Jurkat, Clone E6-1 (cell line): ENCODE results near the gene FOXO4.

Experiments
- DNase-seq: peaks from one replicate; pipeline ENCODE4 v3.0.0-alpha.2; 2011; ENCODE audit warnings: low read depth, low spot score
- H3K4me3 ChIP-seq: 2 replicates; pipeline ENCODE4 v1.5.1; 2011; ENCODE audit warnings: mild to moderate bottlenecking, low read length, control low read depth, moderate library complexity

The FOXO4 gene

DNA sequence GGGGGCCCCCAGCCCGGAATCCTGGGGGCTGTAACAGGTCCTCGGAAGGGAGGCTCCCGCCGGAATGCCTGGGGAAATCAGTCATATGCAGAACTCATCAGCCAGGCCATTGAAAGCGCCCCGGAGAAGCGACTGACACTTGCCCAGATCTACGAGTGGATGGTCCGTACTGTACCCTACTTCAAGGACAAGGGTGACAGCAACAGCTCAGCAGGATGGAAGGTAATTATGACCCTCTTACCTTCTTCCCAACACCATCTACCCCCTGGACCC is 1.0 kb downstream of the FOXO4 start:
- no peak for DNase-seq
- peak overlapping the region; percentile 56 for H3K4me3 ChIP-seq

DNA sequence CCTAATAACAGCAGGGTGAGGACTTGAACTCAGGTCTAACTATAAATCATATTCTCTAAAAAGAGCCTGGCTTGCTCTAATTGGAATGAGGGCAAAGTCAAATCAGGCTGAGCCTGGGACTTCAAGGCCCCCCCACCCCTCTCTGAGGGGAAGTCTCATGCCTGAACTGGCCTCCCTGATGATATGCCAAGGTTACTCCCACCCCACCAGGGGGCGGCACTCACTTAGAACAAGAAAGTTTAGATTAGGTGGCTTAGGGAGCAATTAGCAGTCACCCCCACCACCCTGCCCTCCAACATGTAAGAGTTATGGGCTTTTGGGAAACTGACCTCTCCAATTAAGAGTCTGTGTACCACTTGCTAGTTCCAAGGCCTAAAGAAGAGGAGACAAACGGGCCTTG is 2.7 kb downstream of the FOXO4 start:
- H3K4me3 ChIP-seq: no peak overlapping the region
- peak; percentile 64 for DNase-seq

DNA sequence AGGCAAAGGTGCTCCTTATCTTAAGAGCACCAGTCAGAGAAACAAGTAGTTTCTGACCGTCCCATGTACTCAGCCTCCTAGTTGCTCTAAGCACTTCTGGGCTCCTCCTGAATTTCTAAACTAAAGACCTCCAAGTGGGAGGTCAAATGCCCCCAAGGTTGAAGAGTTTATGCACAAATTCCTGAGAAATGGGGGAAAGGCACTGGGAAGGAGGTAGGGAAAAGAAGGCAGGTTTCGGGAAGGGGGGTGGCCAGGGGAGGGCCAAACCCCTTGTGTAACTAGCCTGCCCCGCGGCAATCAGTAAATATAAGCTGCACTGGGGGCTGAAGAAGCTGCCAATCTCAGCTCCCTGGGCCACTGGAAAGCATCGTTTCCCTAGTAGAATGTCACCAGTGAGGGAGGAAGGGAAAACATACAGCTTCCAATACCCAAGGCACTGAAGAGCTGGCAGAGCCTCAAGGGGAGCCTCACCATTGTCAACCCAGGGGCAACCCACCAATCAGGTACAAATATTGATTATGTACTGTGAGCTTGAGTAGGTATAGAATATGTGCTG is 3.4 kb downstream of the FOXO4 start:
- H3K4me3 ChIP-seq: no peak overlapping the region
- DNase-seq: no peak

DNA sequence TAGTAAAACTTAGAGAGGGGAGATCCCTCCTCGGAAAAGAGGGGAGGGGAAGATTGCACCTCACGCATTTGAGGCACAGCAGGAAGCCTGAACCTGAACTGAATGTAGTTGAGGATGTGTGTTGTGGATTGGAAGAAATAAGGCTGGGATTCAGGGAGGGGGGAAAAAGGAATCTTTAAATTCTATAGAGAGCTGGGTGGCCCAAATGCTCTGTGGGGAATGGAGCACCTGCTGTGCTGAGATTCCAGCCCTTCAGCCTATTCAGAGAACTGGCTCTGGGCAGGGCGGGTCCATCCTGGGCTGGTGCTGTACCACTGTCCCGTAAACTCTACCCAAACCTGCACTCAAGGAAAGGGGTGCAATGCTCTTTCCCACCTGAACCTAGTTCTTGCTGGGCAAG is 4.1 kb downstream of the FOXO4 start:
- DNase-seq: no peak

DNA sequence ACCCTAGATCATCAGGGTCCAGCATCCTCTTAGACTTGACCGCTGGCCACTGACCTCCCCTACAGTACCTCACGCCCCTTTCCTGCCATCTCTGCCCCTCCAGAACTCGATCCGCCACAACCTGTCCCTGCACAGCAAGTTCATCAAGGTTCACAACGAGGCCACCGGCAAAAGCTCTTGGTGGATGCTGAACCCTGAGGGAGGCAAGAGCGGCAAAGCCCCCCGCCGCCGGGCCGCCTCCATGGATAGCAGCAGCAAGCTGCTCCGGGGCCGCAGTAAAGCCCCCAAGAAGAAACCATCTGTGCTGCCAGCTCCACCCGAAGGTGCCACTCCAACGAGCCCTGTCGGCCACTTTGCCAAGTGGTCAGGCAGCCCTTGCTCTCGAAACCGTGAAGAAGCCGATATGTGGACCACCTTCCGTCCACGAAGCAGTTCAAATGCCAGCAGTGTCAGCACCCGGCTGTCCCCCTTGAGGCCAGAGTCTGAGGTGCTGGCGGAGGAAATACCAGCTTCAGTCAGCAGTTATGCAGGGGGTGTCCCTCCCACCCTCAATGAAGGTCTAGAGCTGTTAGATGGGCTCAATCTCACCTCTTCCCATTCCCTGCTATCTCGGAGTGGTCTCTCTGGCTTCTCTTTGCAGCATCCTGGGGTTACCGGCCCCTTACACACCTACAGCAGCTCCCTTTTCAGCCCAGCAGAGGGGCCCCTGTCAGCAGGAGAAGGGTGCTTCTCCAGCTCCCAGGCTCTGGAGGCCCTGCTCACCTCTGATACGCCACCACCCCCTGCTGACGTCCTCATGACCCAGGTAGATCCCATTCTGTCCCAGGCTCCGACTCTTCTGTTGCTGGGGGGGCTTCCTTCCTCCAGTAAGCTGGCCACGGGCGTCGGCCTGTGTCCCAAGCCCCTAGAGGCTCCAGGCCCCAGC is 5.2 kb downstream of the FOXO4 start:
- no peak for DNase-seq
- H3K4me3 ChIP-seq: no peak overlapping the region

More for the DNA sequence above, 4.1 kb downstream of the FOXO4 start:
- H3K4me3 ChIP-seq: no peak overlapping the region

DNA sequence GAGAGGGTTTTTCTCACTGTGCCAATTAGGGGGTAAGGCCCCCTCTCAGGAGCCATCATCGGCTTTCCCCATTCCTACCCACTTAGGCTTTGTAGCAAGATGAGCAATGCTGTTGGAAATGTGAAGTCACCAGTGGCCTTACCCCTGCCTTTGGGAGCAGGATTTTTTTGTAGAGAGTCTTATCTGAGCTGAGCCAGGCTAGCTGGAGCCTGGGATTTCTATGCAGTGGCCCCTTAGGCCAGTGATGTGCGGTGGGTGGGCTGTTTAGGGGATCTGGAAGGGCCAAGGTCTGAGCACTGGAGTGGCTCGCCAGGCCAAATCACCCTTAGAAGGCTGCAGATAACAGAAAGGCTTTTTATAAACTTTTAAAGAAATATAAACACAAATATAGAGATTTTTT is 6.6 kb downstream of the FOXO4 start:
- H3K4me3 ChIP-seq: no peak overlapping the region
- DNase-seq: no peak

DNA sequence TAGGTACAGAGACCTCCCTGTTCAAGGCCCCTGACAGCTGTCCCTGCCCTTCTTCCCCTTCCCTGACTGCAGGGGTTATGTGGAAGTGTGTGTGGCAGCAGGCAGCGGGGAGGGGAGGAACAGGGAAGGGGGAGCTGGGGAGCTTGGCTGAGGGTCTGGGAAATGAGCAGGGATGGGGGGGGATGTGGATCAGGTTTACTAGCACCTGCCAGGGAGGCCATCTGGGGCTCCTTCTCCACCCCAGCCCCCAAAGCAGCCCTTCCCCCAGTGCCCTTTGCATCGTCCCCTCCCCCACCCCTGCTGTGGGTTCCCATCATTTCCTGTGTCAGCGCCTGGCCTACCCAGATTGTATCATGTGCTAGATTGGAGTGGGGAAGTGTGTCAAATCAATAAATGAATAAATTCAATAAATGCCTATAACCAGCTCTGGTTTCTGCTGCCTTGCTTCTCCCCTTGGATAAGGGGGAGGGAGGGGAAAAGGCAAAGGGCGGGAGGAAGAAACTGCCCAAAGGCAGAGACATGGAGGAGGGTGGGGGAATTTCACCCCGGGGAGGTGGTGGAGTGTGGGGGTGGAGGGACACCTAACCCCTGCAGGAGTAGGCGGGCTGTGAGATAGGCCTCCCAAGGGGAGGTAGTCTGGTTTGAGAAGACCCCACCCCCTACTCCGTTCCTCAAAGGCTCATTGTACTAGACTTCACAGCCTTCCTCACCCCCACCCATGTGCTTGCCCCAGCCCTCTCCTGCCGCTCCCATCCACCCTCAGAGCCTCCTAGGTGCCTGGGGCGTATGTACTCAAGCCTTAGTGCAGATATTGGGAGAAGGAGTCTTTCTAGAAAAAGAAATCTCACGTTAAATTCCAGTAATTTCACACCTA is 7.7 kb downstream of the FOXO4 start:
- peak; percentile 86 for DNase-seq
- peak overlapping the region; percentile 53 for H3K4me3 ChIP-seq

DNA sequence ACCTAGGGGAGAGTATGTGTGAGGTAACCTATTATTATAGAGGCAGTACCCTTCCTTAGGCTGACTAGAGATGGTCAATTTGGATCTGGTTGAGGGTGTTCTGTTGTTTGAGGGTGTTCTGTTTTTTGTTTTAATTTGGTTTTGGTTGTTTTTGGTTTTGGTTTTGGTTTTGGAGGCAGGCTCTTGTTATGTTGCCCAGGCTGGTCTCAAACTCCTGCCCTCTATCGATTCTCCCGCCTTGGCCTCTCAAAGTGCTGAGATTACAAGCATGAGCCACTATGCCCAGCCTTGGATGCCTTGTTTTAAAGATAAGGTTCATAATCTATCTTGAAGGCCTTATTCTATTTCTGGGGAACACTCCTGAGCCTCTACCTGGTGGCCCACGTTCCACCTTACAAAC is 10.0 kb downstream of the FOXO4 start:
- DNase-seq: no peak
- no peak overlapping the region for H3K4me3 ChIP-seq

DNA sequence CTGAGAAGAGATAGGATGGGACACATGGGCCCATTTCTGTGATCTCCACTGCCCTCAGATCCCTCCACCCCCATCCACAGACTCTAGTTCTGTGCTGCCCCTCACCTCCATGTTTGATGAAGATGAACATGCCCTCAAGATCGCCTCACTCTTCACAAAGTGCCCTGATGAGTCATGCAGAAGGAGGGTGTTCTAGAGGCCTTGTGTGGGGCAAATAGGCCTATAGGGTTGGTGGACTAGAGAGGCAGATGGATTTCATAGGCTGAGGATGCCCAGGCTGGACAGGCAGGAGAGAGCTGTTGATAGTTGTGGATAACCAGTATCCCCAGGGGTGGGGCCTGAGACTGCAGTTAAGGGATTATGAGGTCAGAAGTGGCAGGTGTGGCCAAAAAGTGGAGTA is 10.8 kb downstream of the FOXO4 start, which contains the start of gene CXorf65:
CXorf65 (minus strand) TSS at position 314 of the 400 bp plus-strand sequence; CDS start at position 130, 184 bp downstream.
- peak within 1 kb of the TSS; percentile 87 for H3K4me3 ChIP-seq
- no peak for DNase-seq

DNA sequence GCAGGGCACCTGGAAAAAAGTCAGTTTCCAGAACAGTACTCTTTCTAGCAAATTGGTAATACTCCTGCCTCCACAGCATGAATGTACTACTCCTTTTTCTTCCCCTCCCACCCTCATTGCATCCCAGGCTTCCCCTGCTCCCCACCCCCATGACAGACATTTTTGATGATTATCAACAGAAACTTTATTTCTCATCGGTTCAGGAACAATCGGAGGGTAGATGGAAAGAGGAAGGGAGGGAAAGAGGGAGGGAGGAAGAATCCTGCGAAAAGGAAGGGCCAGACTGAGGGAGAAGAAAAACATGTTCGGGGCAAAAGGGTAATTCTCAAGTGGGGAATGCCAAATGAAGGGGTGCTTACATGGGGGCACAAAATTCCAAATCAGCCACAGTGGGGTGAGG is 11.6 kb downstream of the FOXO4 start:
- H3K4me3 ChIP-seq: peak overlapping the region; percentile 87; the same call in 1 of the 2 replicates
- DNase-seq: no peak

DNA sequence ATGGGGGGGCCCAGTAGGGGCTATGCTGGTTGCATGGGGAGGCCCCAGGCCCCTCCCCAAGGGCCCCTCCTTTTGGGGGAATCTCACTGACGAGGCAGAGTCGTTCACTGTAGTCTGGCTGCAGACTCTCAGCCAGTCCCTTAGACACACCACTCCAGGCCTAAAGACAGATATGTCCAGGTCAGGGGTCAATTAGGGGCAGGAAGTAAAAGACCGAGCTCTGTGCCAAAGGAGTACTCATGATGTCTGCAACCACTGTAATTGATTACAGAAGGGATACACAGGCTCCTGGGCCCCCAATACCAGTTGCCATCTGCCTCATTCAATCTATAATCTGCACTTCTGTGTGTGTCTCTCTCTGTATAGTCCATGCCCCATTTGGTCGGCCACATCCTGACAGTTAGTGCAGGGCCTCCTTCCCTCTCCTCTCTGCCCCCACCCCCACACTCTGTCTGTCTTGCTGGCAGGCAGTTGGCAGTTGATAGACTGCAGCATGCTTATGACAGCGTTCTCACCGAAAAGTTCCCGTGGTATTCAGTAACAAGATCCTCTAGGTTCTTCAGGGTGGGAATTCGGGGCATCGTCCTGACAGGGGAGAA is 12.2 kb downstream of the FOXO4 start:
- H3K4me3 ChIP-seq: peak overlapping the region; percentile 87
- DNase-seq: peak; percentile 81

DNA sequence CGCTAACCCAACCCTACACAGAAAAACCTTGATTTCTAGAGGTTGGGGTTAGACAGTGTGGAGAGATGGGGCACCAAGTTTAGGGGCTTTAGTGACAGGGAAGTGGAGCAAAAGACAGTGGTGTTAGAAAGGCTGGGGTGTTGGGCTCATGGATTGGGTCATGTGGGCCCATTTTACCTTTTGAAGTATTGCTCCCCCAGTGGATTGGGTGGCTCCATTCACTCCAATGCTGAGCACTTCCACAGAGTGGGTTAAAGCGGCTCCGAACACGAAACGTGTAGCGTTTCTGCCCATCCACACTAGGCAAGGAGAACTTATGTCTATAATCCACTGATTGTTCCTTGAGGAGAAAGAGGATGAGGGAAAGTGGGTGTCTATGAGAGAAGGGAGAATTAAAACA is 13.4 kb downstream of the FOXO4 start:
- DNase-seq: no peak
- peak overlapping the region; percentile 87 for H3K4me3 ChIP-seq

DNA sequence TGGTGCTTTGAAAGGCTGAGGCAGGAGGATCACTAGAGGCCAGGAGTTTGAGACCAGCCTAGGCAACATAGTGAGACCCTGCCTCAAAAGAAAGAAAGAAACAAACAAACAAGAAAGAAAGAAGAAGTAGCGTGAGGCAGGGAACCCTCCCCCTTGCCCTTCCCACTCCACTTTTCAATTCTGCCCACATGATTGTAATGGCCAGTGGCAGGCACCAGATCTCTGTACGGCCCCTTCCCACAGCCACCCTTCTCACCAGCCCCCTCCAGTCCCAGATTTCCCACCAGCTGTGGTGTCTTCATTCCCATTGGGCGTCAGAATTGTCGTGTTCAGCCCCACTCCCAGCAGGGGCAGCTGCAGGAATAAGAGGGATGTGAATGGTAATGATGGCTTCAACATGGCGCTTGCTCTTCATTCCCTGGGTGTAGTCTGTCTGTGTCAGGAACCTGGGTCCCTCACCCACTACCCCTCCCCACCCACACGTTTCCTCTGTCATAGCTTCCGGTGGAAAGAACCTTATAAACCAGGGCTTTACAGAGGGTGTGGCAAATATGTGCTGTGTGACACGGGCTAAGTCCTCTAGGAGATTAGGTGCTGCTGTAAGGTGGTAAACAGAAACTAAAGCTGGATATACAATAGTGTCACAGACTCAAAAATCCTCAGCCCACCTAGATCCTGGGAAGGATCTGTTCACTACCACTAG is 15.6 kb downstream of the FOXO4 start, which contains the start of gene IL2RG:
IL2RG (minus strand) TSS at position 437 of the 703 bp plus-strand sequence; CDS start at position 399, 38 bp downstream.
- H3K4me3 ChIP-seq: peak within 1 kb of the TSS; percentile 87
- peak; percentile 92 for DNase-seq

DNA sequence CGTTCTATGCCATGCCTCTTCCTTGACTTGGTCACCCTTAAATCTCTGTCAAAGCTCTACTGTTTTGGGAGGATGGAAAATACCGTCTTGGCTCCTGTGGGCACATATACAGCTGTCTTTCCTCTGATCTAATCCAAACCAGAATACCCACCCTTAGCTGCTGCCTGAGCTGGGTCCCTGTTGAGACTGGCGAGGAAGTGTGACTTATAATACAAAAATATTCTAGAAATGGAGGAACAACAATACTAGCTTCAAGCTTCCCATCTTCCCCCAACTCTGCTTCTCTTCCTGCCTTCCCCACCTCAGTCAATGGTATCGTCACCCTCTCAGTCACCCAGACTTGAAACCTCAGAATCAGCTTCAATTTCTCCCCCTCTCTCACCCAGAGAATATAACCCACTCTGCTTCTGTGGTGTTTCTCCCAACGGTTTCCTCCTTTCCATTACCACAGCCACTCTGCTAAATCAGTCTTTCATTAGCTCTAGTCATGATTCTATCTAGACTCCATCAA is 16.3 kb downstream of the FOXO4 start:
- DNase-seq: peak; percentile 71

DNA sequence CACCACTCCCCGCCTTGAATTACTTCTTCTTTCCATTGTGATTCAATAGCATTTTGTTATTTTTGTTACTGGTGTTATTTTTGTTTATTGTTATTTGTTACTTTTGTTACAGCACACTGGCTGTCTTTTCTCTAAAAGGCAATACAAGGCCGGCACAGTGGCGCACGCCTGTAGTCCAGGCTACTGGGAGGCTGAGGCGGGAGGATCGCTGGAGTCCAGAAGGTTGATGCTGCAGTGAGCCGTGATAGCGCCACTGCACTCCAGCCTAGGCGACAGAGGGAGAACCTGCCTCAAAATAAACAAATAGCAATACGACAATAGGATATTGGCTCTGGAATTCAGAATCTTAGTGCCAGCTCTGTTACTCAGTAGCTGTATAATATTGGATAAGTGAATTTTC is 21.7 kb downstream of the FOXO4 start:
- no peak overlapping the region for H3K4me3 ChIP-seq

More for the DNA sequence above, 16.3 kb downstream of the FOXO4 start:
- H3K4me3 ChIP-seq: peak overlapping the region; percentile 87

DNA sequence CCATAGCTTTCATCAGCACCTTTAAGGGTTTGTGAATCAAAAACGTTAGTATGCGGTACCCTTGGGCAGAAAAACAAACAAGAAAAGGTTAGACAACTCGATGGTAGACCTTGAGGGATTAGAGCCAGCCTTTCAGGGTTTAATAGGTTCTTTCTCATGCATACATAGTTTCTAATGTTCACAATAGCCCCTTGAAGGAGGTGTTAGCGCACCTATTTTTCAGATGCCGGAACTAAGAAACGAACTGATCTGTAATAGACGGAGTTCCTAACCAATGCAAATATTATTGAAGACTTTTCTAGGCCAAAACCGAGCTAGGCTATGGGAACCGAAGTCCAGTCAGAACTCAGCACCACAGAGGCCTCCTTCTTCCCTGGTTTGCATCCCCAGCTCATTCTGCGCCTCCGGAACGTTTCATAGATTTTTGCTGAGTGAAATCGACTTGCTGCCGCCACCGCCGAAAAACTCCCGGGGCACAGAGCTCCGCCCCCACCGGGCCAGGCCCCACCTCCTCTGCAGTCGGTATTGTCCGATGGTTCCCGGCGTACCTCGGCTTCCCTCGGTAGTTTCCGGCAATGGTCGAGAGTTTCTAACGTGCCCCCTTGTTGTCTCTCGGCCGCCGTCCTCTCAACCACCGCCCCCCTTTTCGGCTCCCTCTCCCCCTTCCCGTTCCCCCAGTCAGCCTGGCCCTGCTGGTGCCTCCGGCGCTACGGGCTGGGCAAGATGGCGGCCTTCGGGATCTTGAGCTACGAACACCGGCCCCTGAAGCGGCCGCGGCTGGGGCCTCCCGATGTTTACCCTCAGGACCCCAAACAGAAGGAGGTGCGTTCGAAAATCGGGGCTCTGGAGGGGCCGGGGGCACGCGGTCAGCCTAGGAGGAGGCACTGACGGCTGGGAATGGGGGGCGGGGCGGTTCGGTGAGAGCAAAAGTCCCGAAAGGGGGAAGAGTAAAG is 22.7 kb downstream of the FOXO4 start, which contains the start of gene MED12:
MED12 (plus strand) TSS at position 565 of the 953 bp plus-strand sequence; CDS start at position 724, 159 bp downstream.
- peak within 1 kb of the TSS; percentile 67 for H3K4me3 ChIP-seq

More for the DNA sequence above, 21.7 kb downstream of the FOXO4 start:
- no peak for DNase-seq

DNA sequence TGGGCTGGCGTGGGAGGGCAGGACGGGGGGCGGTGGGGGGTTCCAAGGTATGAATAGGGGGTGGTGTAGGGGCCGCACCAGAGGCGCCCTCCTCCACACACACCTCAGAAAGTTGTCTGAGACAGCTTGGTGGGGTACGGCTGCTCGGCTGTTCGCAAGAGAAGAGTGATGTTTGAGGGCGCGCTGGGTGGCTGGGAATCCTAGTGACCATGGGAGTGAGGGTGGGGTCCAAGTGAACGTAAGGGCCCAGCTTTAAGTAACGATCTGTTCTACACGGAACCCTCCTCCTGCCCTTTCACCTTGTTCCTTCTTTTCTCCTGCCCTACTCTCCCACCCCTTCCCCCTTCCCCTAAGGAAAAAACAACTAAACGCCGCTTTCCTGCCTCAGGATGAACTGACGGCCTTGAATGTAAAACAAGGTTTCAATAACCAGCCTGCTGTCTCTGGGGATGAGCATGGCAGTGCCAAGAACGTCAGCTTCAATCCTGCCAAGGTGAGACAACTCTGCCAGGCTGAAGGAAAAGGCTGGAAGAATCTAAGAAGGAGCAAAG is 23.4 kb downstream of the FOXO4 start:
- no peak for DNase-seq

More for the DNA sequence above, 22.7 kb downstream of the FOXO4 start, which contains the start of gene MED12:
- DNase-seq: peak; percentile 84

More for the DNA sequence above, 23.4 kb downstream of the FOXO4 start:
- peak overlapping the region; percentile 67 for H3K4me3 ChIP-seq
